Measurements from ENCODE around the gene RILPL1. TPM values are rescaled to one million over a fixed set of nuclear protein-coding genes. Genes with fewer than 3 reads are reported as not detected.
"Not testable (repeated sequence)": the region's sequence is repeated elsewhere in the genome, so short reads cannot be mapped to it uniquely, and the experiment has no call there.

RILPL1 gene
- total RNA-seq, result 1.2 and 1.5 TPM in 2 replicates

- intact Hi-C loops (cut with micrococcal nuclease), result loop anchor here (1.0 to 5.0 kb wide), 2 partner anchors 48 to 77 kb away; partner anchors contain the start of gene SNRNP35
Measured at GRCh38 chr12:123533672-123534643, at the start of gene RILPL1. RILPL1 (minus strand) TSS chr12:123533719; CDS start chr12:123533482, 237 bp downstream.

- intact Hi-C loops (cut with micrococcal nuclease), result no loop called here
Measured at GRCh38 chr12:123580772-123581171, 47.3 kb upstream of the RILPL1 start.

- intact Hi-C loops (cut with micrococcal nuclease), result not testable (repeated sequence)
Measured at GRCh38 chr12:123578829-123579228, 45.3 kb upstream of the RILPL1 start.

GRCh38 chr12:123578243-123578642 is 44.7 kb upstream of the RILPL1 start:
- intact Hi-C loops (cut with micrococcal nuclease), result no loop called here

- intact Hi-C loops (cut with micrococcal nuclease), result no loop called here
Measured at GRCh38 chr12:123576611-123577010, 43.1 kb upstream of the RILPL1 start.

GRCh38 chr12:123573870-123574269 is 40.4 kb upstream of the RILPL1 start:
- intact Hi-C loops (cut with micrococcal nuclease), result no loop called here

- intact Hi-C loops (cut with micrococcal nuclease), result no loop called here
Measured at GRCh38 chr12:123572391-123572790, 38.9 kb upstream of the RILPL1 start.

- intact Hi-C loops (cut with micrococcal nuclease), result no loop called here
Measured at GRCh38 chr12:123571343-123571813, 37.9 kb upstream of the RILPL1 start.

- intact Hi-C loops (cut with micrococcal nuclease), result no loop called here
Measured at GRCh38 chr12:123559468-123559867, 25.9 kb upstream of the RILPL1 start.

GRCh38 chr12:123558487-123558886 is 25.0 kb upstream of the RILPL1 start:
- intact Hi-C loops (cut with micrococcal nuclease), result not testable (repeated sequence)

- intact Hi-C loops (cut with micrococcal nuclease), result not testable (repeated sequence)
Measured at GRCh38 chr12:123554843-123555242, 21.3 kb upstream of the RILPL1 start.

GRCh38 chr12:123554136-123554535 is 20.6 kb upstream of the RILPL1 start:
- intact Hi-C loops (cut with micrococcal nuclease), result not testable (repeated sequence)

- intact Hi-C loops (cut with micrococcal nuclease), result no loop called here
Measured at GRCh38 chr12:123550700-123551099, 17.2 kb upstream of the RILPL1 start.

GRCh38 chr12:123548107-123548506 is 14.6 kb upstream of the RILPL1 start:
- intact Hi-C loops (cut with micrococcal nuclease), result no loop called here

GRCh38 chr12:123546281-123546680 is 12.8 kb upstream of the RILPL1 start:
- intact Hi-C loops (cut with micrococcal nuclease), result no loop called here

- intact Hi-C loops (cut with micrococcal nuclease), result no loop called here
Measured at GRCh38 chr12:123543541-123543940, 10.0 kb upstream of the RILPL1 start.

- intact Hi-C loops (cut with micrococcal nuclease), result no loop called here
Measured at GRCh38 chr12:123540899-123541662, 7.6 kb upstream of the RILPL1 start.

GRCh38 chr12:123535952-123536351 is 2.4 kb upstream of the RILPL1 start:
- intact Hi-C loops (cut with micrococcal nuclease), result not testable (repeated sequence)

- intact Hi-C loops (cut with micrococcal nuclease), result loop anchor here (1.0 to 5.0 kb wide), 2 partner anchors 49 to 76 kb away; partner anchors contain the start of gene SNRNP35
Measured at GRCh38 chr12:123532808-123533649, 490 bp downstream of the RILPL1 start.

- intact Hi-C loops (cut with micrococcal nuclease), result loop anchor here (5.0 kb wide), 1 partner anchor 75 kb away; the partner anchor contains the start of gene SNRNP35
Measured at GRCh38 chr12:123532019-123532418, 1.5 kb downstream of the RILPL1 start.

GRCh38 chr12:123531091-123531490 is 2.4 kb downstream of the RILPL1 start:
- intact Hi-C loops (cut with micrococcal nuclease), result loop anchor here (5.0 kb wide), 1 partner anchor 74 kb away; the partner anchor contains the start of gene SNRNP35
